Astrocyte (in vitro differentiated cells and primary cell): ENCODE measurements around the gene ESPNL. TPM values are rescaled to one million over a fixed set of nuclear protein-coding genes. Genes with fewer than 3 reads are reported as not detected.
A peak's percentile ranks its signal among the peaks of the same experiment; 100 is the strongest.

ENCODE experiments used
- DNase-seq: peaks from one replicate; pipeline ENCODE4 v3.0.0-alpha.2; 2010; ENCODE audit warnings: low read depth
- FAIRE-seq: peaks from 2 replicates; lab custom pipeline; 2011; peaks lifted over from hg19 to GRCh38; lab: Jason Lieb, UNC
- H2AFZ ChIP-seq: 2 replicates; pipeline ENCODE4 v1.6.0; 2012; ENCODE audit warnings: low read depth, low read length, inconsistent platforms
- H3K27ac ChIP-seq: 2 replicates; pipeline ENCODE4 v1.5.1; 2011; ENCODE audit warnings: low read depth, low read length, inconsistent platforms
- H3K27me3 ChIP-seq: 2 replicates; pipeline ENCODE4 v1.6.0; 2011; ENCODE audit warnings: low read length, inconsistent platforms; ENCODE audit not compliant: insufficient read depth
- H3K36me3 ChIP-seq: 2 replicates; pipeline ENCODE4 v1.5.1; 2011; ENCODE audit warnings: low read length, inconsistent platforms; ENCODE audit not compliant: insufficient read depth
- H3K4me1 ChIP-seq: 2 replicates; pipeline ENCODE4 v1.5.1; 2011; ENCODE audit warnings: low read length, inconsistent platforms; ENCODE audit not compliant: insufficient read depth
- H3K4me2 ChIP-seq: 2 replicates; pipeline ENCODE4 v1.6.0; 2012; ENCODE audit warnings: low read length, inconsistent platforms
- H3K4me3 ChIP-seq: 2 replicates; pipeline ENCODE4 v1.5.1; 2011; ENCODE audit warnings: low read depth, mild to moderate bottlenecking, low read length, inconsistent platforms; ENCODE audit not compliant: insufficient read depth
- H3K79me2 ChIP-seq: 2 replicates; pipeline ENCODE4 v1.6.0; 2012; ENCODE audit warnings: mild to moderate bottlenecking, low read length, inconsistent platforms; ENCODE audit not compliant: insufficient read depth
- H3K9ac ChIP-seq: 2 replicates; pipeline ENCODE4 v1.6.0; 2012; ENCODE audit warnings: mild to moderate bottlenecking, low read length, inconsistent platforms
- H3K9me3 ChIP-seq: 2 replicates; pipeline ENCODE4 v1.5.1; 2012; ENCODE audit warnings: low read depth, mild to moderate bottlenecking, low read length, inconsistent platforms; ENCODE audit not compliant: insufficient read depth
- H4K20me1 ChIP-seq: 2 replicates; pipeline ENCODE4 v1.6.0; 2012; ENCODE audit warnings: low read length, inconsistent platforms; ENCODE audit not compliant: insufficient read depth
- H3K27ac Mint-ChIP-seq: one replicate; pipeline ENCODE4 v1.8.0; 2021; ENCODE audit warnings: mild to moderate bottlenecking, mixed read lengths; ENCODE audit not compliant: unreplicated experiment
- H3K27me3 Mint-ChIP-seq: one replicate; pipeline ENCODE4 v1.8.0; 2021; ENCODE audit warnings: low read depth, mixed read lengths; ENCODE audit not compliant: unreplicated experiment
- H3K36me3 Mint-ChIP-seq: one replicate; pipeline ENCODE4 v1.8.0; 2021; ENCODE audit warnings: low read depth, mixed read lengths; ENCODE audit not compliant: unreplicated experiment
- H3K4me1 Mint-ChIP-seq: one replicate; pipeline ENCODE4 v1.8.0; 2021; ENCODE audit warnings: low read depth, mixed read lengths; ENCODE audit not compliant: unreplicated experiment
- H3K4me3 Mint-ChIP-seq: one replicate; pipeline ENCODE4 v1.8.0; 2021; ENCODE audit warnings: mild to moderate bottlenecking, moderate library complexity, mixed read lengths; ENCODE audit not compliant: unreplicated experiment
- H3K9me3 Mint-ChIP-seq: one replicate; pipeline ENCODE4 v1.8.0; 2021; ENCODE audit warnings: mild to moderate bottlenecking, mixed read lengths; ENCODE audit not compliant: unreplicated experiment
- CTCF ChIP-seq: IDR thresholded peaks from 2 replicates; pipeline ENCODE4 v1.5.1; 2011; ENCODE audit warnings: low read depth, mild to moderate bottlenecking, inconsistent platforms, low read length, moderate library complexity; ENCODE audit not compliant: insufficient read depth
- EZH2 ChIP-seq: IDR thresholded peaks from 2 replicates; pipeline ENCODE4 v1.6.1; 2012; ENCODE audit warnings: mild to moderate bottlenecking, low read length, inconsistent platforms; ENCODE audit not compliant: insufficient read depth
- total RNA-seq: library from RNA; stranded (reverse); gene quantifications from 2 replicates; pipeline ENCODE4 v1.2.1, GENCODE V29; 2021

Gene ESPNL
- total RNA-seq, 1 donor from 2014 or later = not detected

GRCh38 chr2:238138331-238139195 is 38.4 kb downstream of the ESPNL start, which contains the start of gene KLHL30:
TSS of gene KLHL30 (plus strand) at chr2:238138668. CDS start at chr2:238140755, 2,087 bp downstream.
- Histone ChIP-seq H3K36me3 (no peaks in the 10 kb centered on the region), H2AFZ (peak within 1 kb of the TSS; percentile 5), H3K4me3 (no peak within 1 kb of the TSS), H3K27me3 (no peaks in the 10 kb centered on the region), H3K9ac (no peak within 1 kb of the TSS), H3K27ac (no peak within 1 kb of the TSS), H3K4me2 (no peak within 1 kb of the TSS), H3K9me3 (no peaks in the 10 kb centered on the region), H3K4me1 (peaks cover under 1% of the 10 kb centered on the region), H4K20me1 (no peaks in the 10 kb centered on the region), H3K79me2 (no peaks in the 10 kb centered on the region)
- DNase-seq (no peak), FAIRE-seq (no peak)
- TF ChIP-seq EZH2 (no peak), CTCF (no peak)
- Mint-ChIP-seq H3K9me3 (no peaks in the 10 kb centered on the region), H3K27ac (no peak within 1 kb of the TSS), H3K36me3 (peaks cover 2% of the 10 kb centered on the region), H3K4me1 (peaks cover 8% of the 10 kb centered on the region), H3K4me3 (no peak within 1 kb of the TSS), H3K27me3 (peaks cover 24% of the 10 kb centered on the region)

- Histone ChIP-seq H3K36me3 (no peaks in the 10 kb centered on the region), H2AFZ (no peak overlapping the region), H3K79me2 (no peaks in the 10 kb centered on the region), H3K4me2 (no peak overlapping the region), H3K27ac (no peak overlapping the region), H3K27me3 (no peaks in the 10 kb centered on the region), H3K4me3 (no peak overlapping the region), H4K20me1 (no peaks in the 10 kb centered on the region), H3K9me3 (no peaks in the 10 kb centered on the region), H3K9ac (no peak overlapping the region), H3K4me1 (peaks cover 5% of the 10 kb centered on the region)
- FAIRE-seq (no peak), DNase-seq (no peak)
- no peak overlapping the region for H3K27ac Mint-ChIP-seq
- H3K9me3 Mint-ChIP-seq = no peaks in the 10 kb centered on the region
- no peak for TF ChIP-seq EZH2
- TF ChIP-seq CTCF = peak; percentile 31
- peaks cover 19% of the 10 kb centered on the region for H3K27me3 Mint-ChIP-seq
- no peak overlapping the region for H3K4me3 Mint-ChIP-seq
- peaks cover 14% of the 10 kb centered on the region for H3K4me1 Mint-ChIP-seq
- H3K36me3 Mint-ChIP-seq = peaks cover 2% of the 10 kb centered on the region
Observed at GRCh38 chr2:238139196-238140039, 39.3 kb downstream of the ESPNL start.
